HUES64 (cell line): Measurements from ENCODE around the gene MAP3K3.
A peak's percentile ranks its signal among the peaks of the same experiment; 100 is the strongest.

Experiments
- H3K27ac ChIP-seq: 2 replicates; pipeline ENCODE4 v1.7.0; 2013; ENCODE audit warnings: low read depth, low read length, inconsistent platforms
- H3K27me3 ChIP-seq: 2 replicates; pipeline ENCODE4 v1.6.1; 2013; ENCODE audit warnings: mild to moderate bottlenecking, low read length; ENCODE audit not compliant: insufficient read depth
- H3K36me3 ChIP-seq: 2 replicates; pipeline ENCODE4 v1.6.1; 2013; ENCODE audit warnings: mild to moderate bottlenecking, low read length; ENCODE audit not compliant: insufficient read depth
- H3K4me1 ChIP-seq: 2 replicates; pipeline ENCODE4 v1.6.1; 2013; ENCODE audit warnings: mild to moderate bottlenecking, low read length, moderate library complexity; ENCODE audit not compliant: insufficient read depth
- H3K4me3 ChIP-seq: 2 replicates; pipeline ENCODE4 v1.5.1; 2013; ENCODE audit warnings: mild to moderate bottlenecking, low read length, moderate library complexity
- H3K9ac ChIP-seq: 2 replicates; pipeline ENCODE4 v1.6.1; 2013; ENCODE audit warnings: mild to moderate bottlenecking, low read depth, low read length
- H3K9me3 ChIP-seq: 2 replicates; pipeline ENCODE4 v1.6.1; 2013; ENCODE audit warnings: low read depth, low read length; ENCODE audit not compliant: insufficient read depth
- WGBS: fragments of 150-250, 120-280 bp; methylation state at CpG from one replicate; pipeline ENCODE4 v1.1.7; 2013; ENCODE audit warnings: missing lambda C conversion rate; 5-methylcytosine and 5-hydroxymethylcytosine counted together

The MAP3K3 gene

GRCh38 chr17:63598281-63598680, 23.9 kb upstream of the MAP3K3 start:
- Histone ChIP-seq H3K36me3 (0 out of 2 replicates have a peak, but pooled peaks cover 1% of the 10 kb centered on the region), H3K4me3 (no peak overlapping the region), H3K27ac (no peak overlapping the region), H3K27me3 (no peaks in the 10 kb centered on the region), H3K9ac (no peak overlapping the region), H3K4me1 (peaks cover 9% of the 10 kb centered on the region), H3K9me3 (no peaks in the 10 kb centered on the region)
- 93% methylated on average over 2 of the region's 2 CpGs for WGBS

GRCh38 chr17:63600569-63601438, 21.4 kb upstream of the MAP3K3 start, which contains the start of gene TACO1:
Gene TACO1, plus strand, starts transcription at chr17:63600895. Its CDS starts 189 bp downstream, at chr17:63601084.
- Histone ChIP-seq H3K36me3 (peaks cover 17% of the 10 kb centered on the region), H3K27ac (peak within 1 kb of the TSS; percentile 49)
- 2% methylated on average over 61 of the region's 61 CpGs for WGBS

GRCh38 chr17:63601439-63602371, 20.5 kb upstream of the MAP3K3 start:
- Histone ChIP-seq H3K4me1 (peaks cover 9% of the 10 kb centered on the region), H3K27me3 (no peaks in the 10 kb centered on the region), H3K9me3 (no peaks in the 10 kb centered on the region), H3K4me3 (peak overlapping the region; percentile 80), H3K9ac (peak overlapping the region; percentile 85), H3K36me3 (peaks cover 26% of the 10 kb centered on the region), H3K27ac (no peak overlapping the region)
- 65% methylated on average over 9 of the region's 9 CpGs for WGBS

More at GRCh38 chr17:63600569-63601438, 21.4 kb upstream of the MAP3K3 start, which contains the start of gene TACO1:
- H3K4me1 ChIP-seq, result peaks cover 9% of the 10 kb centered on the region
- no peaks in the 10 kb centered on the region for H3K9me3 ChIP-seq
- peak within 1 kb of the TSS; percentile 85 for H3K9ac ChIP-seq
- no peaks in the 10 kb centered on the region for H3K27me3 ChIP-seq
- H3K4me3 ChIP-seq, result peak within 1 kb of the TSS; percentile 80

- WGBS, result 94% methylated on average over 6 of the region's 6 CpGs
- Histone ChIP-seq H3K9me3 (no peaks in the 10 kb centered on the region), H3K9ac (no peak overlapping the region), H3K27ac (no peak overlapping the region), H3K4me1 (no peaks in the 10 kb centered on the region), H3K27me3 (no peaks in the 10 kb centered on the region), H3K36me3 (peaks cover 46% of the 10 kb centered on the region), H3K4me3 (no peak overlapping the region)
Observed at GRCh38 chr17:63609816-63610573, 12.2 kb upstream of the MAP3K3 start.

- no peak overlapping the region for H3K4me3 ChIP-seq
- H3K9ac ChIP-seq, result no peak overlapping the region
- H3K4me1 ChIP-seq, result no peaks in the 10 kb centered on the region
- H3K36me3 ChIP-seq, result peaks cover 38% of the 10 kb centered on the region
- no peaks in the 10 kb centered on the region for H3K27me3 ChIP-seq
- H3K27ac ChIP-seq, result no peak overlapping the region
- WGBS, result 95% methylated on average over 10 of the region's 10 CpGs
- no peaks in the 10 kb centered on the region for H3K9me3 ChIP-seq
Observed at GRCh38 chr17:63610854-63611253, 11.4 kb upstream of the MAP3K3 start.

- Histone ChIP-seq H3K9ac (no peak overlapping the region), H3K36me3 (peaks cover 33% of the 10 kb centered on the region), H3K27me3 (no peaks in the 10 kb centered on the region), H3K4me1 (no peaks in the 10 kb centered on the region), H3K4me3 (no peak overlapping the region), H3K9me3 (no peaks in the 10 kb centered on the region), H3K27ac (no peak overlapping the region)
- 92% methylated on average over 3 of the region's 3 CpGs for WGBS
Observed at GRCh38 chr17:63611354-63611753, 10.9 kb upstream of the MAP3K3 start.

GRCh38 chr17:63613663-63614062, 8.6 kb upstream of the MAP3K3 start:
- Histone ChIP-seq H3K36me3 (peaks cover 10% of the 10 kb centered on the region), H3K27me3 (no peaks in the 10 kb centered on the region), H3K4me1 (no peaks in the 10 kb centered on the region), H3K9me3 (no peaks in the 10 kb centered on the region), H3K9ac (no peak overlapping the region), H3K4me3 (no peak overlapping the region), H3K27ac (no peak overlapping the region)
- WGBS, result 85% methylated on average over 2 of the region's 2 CpGs

GRCh38 chr17:63621229-63621683, 961 bp upstream of the MAP3K3 start:
- Histone ChIP-seq H3K36me3 (no peaks in the 10 kb centered on the region), H3K4me3 (peak overlapping the region; percentile 88), H3K4me1 (peaks cover 11% of the 10 kb centered on the region), H3K9me3 (no peaks in the 10 kb centered on the region), H3K27ac (peak overlapping the region; percentile 85), H3K27me3 (no peaks in the 10 kb centered on the region), H3K9ac (peak overlapping the region; percentile 61)
- WGBS, result 8% methylated on average over 8 of the region's 10 CpGs

GRCh38 chr17:63622574-63623390, 565 bp downstream of the MAP3K3 start:
- Histone ChIP-seq H3K9ac (peak overlapping the region; percentile 57), H3K27ac (peak overlapping the region; percentile 67; the same call in 1 of the 2 replicates), H3K27me3 (no peaks in the 10 kb centered on the region), H3K4me3 (peak overlapping the region; percentile 88), H3K36me3 (no peaks in the 10 kb centered on the region), H3K9me3 (no peaks in the 10 kb centered on the region), H3K4me1 (peaks cover 11% of the 10 kb centered on the region)
- under 1% methylated on average over 100 of the region's 100 CpGs for WGBS
